ENCODE data around the gene RESF1. TPM values are rescaled to one million over a fixed set of nuclear protein-coding genes. Genes with fewer than 3 reads are reported as not detected.

Gene RESF1
- total RNA-seq, 1 donor from 2014 or later = 16.9 TPM

- H3K4me3 Mint-ChIP-seq (ENCODE audit: unreplicated experiment) = no peak overlapping the region
- H3K27me3 Mint-ChIP-seq (ENCODE audit: low read depth) = no peaks in the 10 kb centered on the region
- no peaks in the 10 kb centered on the region for H3K9me3 Mint-ChIP-seq (ENCODE audit: low read depth)
- no peak overlapping the region for H3K27ac Mint-ChIP-seq (ENCODE audit: unreplicated experiment)
- DNase-seq (ENCODE audit: low spot score) = no peak
- peaks cover 7% of the 10 kb centered on the region for H3K4me1 Mint-ChIP-seq (ENCODE audit: low read depth)
- peaks cover 18% of the 10 kb centered on the region for H3K36me3 Mint-ChIP-seq (ENCODE audit: low read depth)
- TF ChIP-seq, protein P1, sequence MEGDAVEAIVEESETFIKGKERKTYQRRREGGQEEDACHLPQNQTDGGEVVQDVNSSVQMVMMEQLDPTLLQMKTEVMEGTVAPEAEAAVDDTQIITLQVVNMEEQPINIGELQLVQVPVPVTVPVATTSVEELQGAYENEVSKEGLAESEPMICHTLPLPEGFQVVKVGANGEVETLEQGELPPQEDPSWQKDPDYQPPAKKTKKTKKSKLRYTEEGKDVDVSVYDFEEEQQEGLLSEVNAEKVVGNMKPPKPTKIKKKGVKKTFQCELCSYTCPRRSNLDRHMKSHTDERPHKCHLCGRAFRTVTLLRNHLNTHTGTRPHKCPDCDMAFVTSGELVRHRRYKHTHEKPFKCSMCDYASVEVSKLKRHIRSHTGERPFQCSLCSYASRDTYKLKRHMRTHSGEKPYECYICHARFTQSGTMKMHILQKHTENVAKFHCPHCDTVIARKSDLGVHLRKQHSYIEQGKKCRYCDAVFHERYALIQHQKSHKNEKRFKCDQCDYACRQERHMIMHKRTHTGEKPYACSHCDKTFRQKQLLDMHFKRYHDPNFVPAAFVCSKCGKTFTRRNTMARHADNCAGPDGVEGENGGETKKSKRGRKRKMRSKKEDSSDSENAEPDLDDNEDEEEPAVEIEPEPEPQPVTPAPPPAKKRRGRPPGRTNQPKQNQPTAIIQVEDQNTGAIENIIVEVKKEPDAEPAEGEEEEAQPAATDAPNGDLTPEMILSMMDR (IDR thresholded peaks at IDR 0.05) = no peak
These were observed 11.0 kb downstream of the RESF1 start for GRCh38 chr12:31970199-31970598.

- no peak overlapping the region for H3K4me3 Mint-ChIP-seq (ENCODE audit: unreplicated experiment)
- H3K36me3 Mint-ChIP-seq (ENCODE audit: low read depth) = peaks cover 22% of the 10 kb centered on the region
- H3K9me3 Mint-ChIP-seq (ENCODE audit: low read depth) = peaks cover 8% of the 10 kb centered on the region
- no peak overlapping the region for H3K27ac Mint-ChIP-seq (ENCODE audit: unreplicated experiment)
- no peaks in the 10 kb centered on the region for H3K27me3 Mint-ChIP-seq (ENCODE audit: low read depth)
- no peaks in the 10 kb centered on the region for H3K4me1 Mint-ChIP-seq (ENCODE audit: low read depth)
- TF ChIP-seq, protein P1 (IDR thresholded peaks at IDR 0.05) = no peak
- no peak for DNase-seq (ENCODE audit: low spot score)
These were observed 14.6 kb downstream of the RESF1 start for GRCh38 chr12:31973818-31974217.

GRCh38 chr12:31974673-31975072 is 15.5 kb downstream of the RESF1 start:
- no peaks in the 10 kb centered on the region for H3K27me3 Mint-ChIP-seq (ENCODE audit: low read depth)
- H3K4me1 Mint-ChIP-seq (ENCODE audit: low read depth) = no peaks in the 10 kb centered on the region
- no peak overlapping the region for H3K27ac Mint-ChIP-seq (ENCODE audit: unreplicated experiment)
- no peak overlapping the region for H3K4me3 Mint-ChIP-seq (ENCODE audit: unreplicated experiment)
- TF ChIP-seq, protein P1 (IDR thresholded peaks at IDR 0.05) = no peak
- DNase-seq (ENCODE audit: low spot score) = no peak
- H3K36me3 Mint-ChIP-seq (ENCODE audit: low read depth) = peaks cover 29% of the 10 kb centered on the region
- peaks cover 8% of the 10 kb centered on the region for H3K9me3 Mint-ChIP-seq (ENCODE audit: low read depth)

GRCh38 chr12:31984806-31985591 is 25.8 kb downstream of the RESF1 start:
- Mint-ChIP-seq H3K9me3 (ENCODE audit: low read depth) (peaks cover 21% of the 10 kb centered on the region), H3K4me3 (ENCODE audit: unreplicated experiment) (no peak overlapping the region), H3K27me3 (ENCODE audit: low read depth) (no peaks in the 10 kb centered on the region), H3K36me3 (ENCODE audit: low read depth) (peaks cover 20% of the 10 kb centered on the region), H3K27ac (ENCODE audit: unreplicated experiment) (no peak overlapping the region), H3K4me1 (ENCODE audit: low read depth) (peaks cover 15% of the 10 kb centered on the region)
- TF ChIP-seq, protein P1 (IDR thresholded peaks at IDR 0.05) = no peak
- no peak for DNase-seq (ENCODE audit: low spot score)

- Mint-ChIP-seq H3K36me3 (ENCODE audit: low read depth) (peaks cover 21% of the 10 kb centered on the region), H3K9me3 (ENCODE audit: low read depth) (peaks cover 21% of the 10 kb centered on the region), H3K27me3 (ENCODE audit: low read depth) (no peaks in the 10 kb centered on the region), H3K4me3 (ENCODE audit: unreplicated experiment) (no peak overlapping the region), H3K4me1 (ENCODE audit: low read depth) (peaks cover 17% of the 10 kb centered on the region), H3K27ac (ENCODE audit: unreplicated experiment) (no peak overlapping the region)
- DNase-seq (ENCODE audit: low spot score) = no peak
- TF ChIP-seq, protein P1 (IDR thresholded peaks at IDR 0.05) = no peak
These were observed 26.6 kb downstream of the RESF1 start for GRCh38 chr12:31985832-31986231.

Measured in chondrocyte (in vitro differentiated cells).